Right lobe of liver (tissue), 6 donors: Measurements from ENCODE around the gene A2M. TPM values are rescaled to one million over a fixed set of nuclear protein-coding genes. Genes with fewer than 3 reads are reported as not detected.
A peak's percentile ranks its signal among the peaks of the same experiment; 100 is the strongest.

Source experiments
- ATAC-seq, 4 donors: fragments of 200-7000 bp; cut with Tn5 transposase; one replicate each; pipeline ENCODE4 v1.9.1; 2020; ENCODE audit warnings: mild to moderate bottlenecking in 4 of 4, moderate library complexity in 4 of 4
- DNase-seq, 3 donors: peaks; one replicate each; pipeline ENCODE4 v3.0.0-alpha.2; 2020
- H3K27ac ChIP-seq, 3 donors: fragments of 200-600 bp; one replicate each; pipeline ENCODE4 v1.8.0; 2022
- H3K27me3 ChIP-seq, 2 donors: fragments of 200-600 bp; one replicate each; pipeline ENCODE4 v1.8.0; 2022
- H3K36me3 ChIP-seq, 4 donors: fragments of 200-600 bp; sonication (generic) in 1 of 4; one replicate each; pipeline versions ENCODE4 v1.5.1 to v1.8.0; 2017 to 2022; ENCODE audit warnings: control low read depth in 1 of 4
- H3K4me1 ChIP-seq, 4 donors: fragments of 200-600 bp; sonication (generic) in 1 of 4; one replicate each; pipeline versions ENCODE4 v1.5.1 to v1.8.0; 2017 to 2022; ENCODE audit warnings: control low read depth in 1 of 4
- H3K4me3 ChIP-seq, 3 donors: fragments of 200-600 bp; one replicate each; pipeline ENCODE4 v1.8.0; 2022
- H3K9me3 ChIP-seq, 4 donors: fragments of 200-600 bp; sonication (generic) in 1 of 4; one replicate each; pipeline versions ENCODE4 v1.5.1 to v1.8.0; 2017 to 2022; ENCODE audit warnings: control low read depth in 1 of 4
- POLR2A ChIP-seq: fragments of 450-650 bp; IDR thresholded peaks from one replicate; pipeline ENCODE4 v1.6.1; 2017; ENCODE audit warnings: antibody characterized with exemption, mild to moderate bottlenecking
- WGBS: methylation state at CpG from one replicate; pipeline ENCODE4 v1.1.6; 2018; ENCODE audit warnings: low coverage, low lambda C conversion rate; ENCODE audit not compliant: insufficient coverage; ENCODE audit errors: missing lambda C conversion rate; 5-methylcytosine and 5-hydroxymethylcytosine counted together
- intact Hi-C, 2 donors: fragments of 100-400 bp; cut with DNase I; formaldehyde crosslinking; loops; one replicate each; pipeline versions ENCODE4 v1.11.2 to v1.14.1; 2022
- total RNA-seq, 6 experiments: library from RNA; depleted of rRNA in 2 of 6; stranded (reverse); fragments of >200 nt in 2 of 6; fragmentation: NEBNext Ultra II Directional in 3 of 6; extraction: Animal tissue kit (Norgen Biotek cat#: 25700) in 3 of 6; gene quantifications; one replicate each; pipeline versions ENCODE4 v1.1.0 to v1.2.4, GENCODE V29; 2016 to 2023
- TF ChIP-seq, protein P1 (sequence below), 4 donors: fragments of 200-600 bp in 3 of 4; fragments of 450-650 bp in 1 of 4; IDR thresholded peaks; one replicate each; pipeline versions ENCODE4 v1.5.1 to v1.8.0; 2016 to 2022; ENCODE audit warnings: antibody characterized with exemption in 4 of 4, mild to moderate bottlenecking in 2 of 4
- donor health status: DM: no; HTN: yes; CAD: no.
- donor health status: DM: no; HTN: no; CAD: no.
- donor health status: DM: no; HTN: no; CAD: no.
- donor health status: DM: no; HTN: yes; CAD: no.
- donor health status: DM: no; HTN: yes; CAD: no.

The A2M gene
- total RNA-seq, 6 experiments from 2014 or later = 978 to 3,352 (median 2,507) TPM

DNA sequence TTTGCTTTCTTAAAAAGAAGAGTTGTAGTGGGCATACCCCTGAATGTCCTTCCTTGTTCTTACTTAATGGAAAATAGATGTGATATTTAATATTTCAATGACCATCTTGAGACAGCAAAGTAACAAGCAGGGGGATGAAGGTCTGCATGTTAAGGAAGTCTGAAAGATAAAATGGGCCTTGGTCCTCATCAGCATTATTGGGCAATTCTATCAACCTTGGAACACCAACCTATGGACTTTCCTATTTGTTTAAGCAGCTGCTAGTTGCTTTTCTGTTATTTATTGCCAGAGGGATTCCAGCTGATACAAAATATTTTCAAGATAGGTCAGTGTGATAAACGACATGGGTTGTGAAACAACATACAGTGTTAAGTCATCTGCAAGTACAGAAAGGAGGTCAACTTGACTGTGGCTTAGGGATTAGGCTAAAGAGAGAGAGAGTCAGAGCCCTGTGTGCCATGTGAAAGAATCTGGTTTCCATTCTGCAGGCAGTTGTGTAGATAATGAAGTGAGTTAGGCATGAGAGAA lies 16.4 kb upstream of the A2M start:
- 7% methylated on average over 1 of the region's 1 CpG for WGBS
- H3K4me1 ChIP-seq = peaks cover 0 to 32% (median 11%) of the 10 kb centered on the region in 4 donors
- H3K4me3 ChIP-seq = no peak overlapping the region
- intact Hi-C loops = no loop called here
- peak; percentile 66 to 80 (median 74) for ATAC-seq
- H3K9me3 ChIP-seq = no peaks in the 10 kb centered on the region
- peak in 1 of 3 donors; percentile 48 for DNase-seq
- H3K36me3 ChIP-seq = no peaks in the 10 kb centered on the region
- peak overlapping the region; percentile 14 to 75 (median 67) for H3K27ac ChIP-seq
- no peaks in the 10 kb centered on the region for H3K27me3 ChIP-seq
- TF ChIP-seq, protein P1, sequence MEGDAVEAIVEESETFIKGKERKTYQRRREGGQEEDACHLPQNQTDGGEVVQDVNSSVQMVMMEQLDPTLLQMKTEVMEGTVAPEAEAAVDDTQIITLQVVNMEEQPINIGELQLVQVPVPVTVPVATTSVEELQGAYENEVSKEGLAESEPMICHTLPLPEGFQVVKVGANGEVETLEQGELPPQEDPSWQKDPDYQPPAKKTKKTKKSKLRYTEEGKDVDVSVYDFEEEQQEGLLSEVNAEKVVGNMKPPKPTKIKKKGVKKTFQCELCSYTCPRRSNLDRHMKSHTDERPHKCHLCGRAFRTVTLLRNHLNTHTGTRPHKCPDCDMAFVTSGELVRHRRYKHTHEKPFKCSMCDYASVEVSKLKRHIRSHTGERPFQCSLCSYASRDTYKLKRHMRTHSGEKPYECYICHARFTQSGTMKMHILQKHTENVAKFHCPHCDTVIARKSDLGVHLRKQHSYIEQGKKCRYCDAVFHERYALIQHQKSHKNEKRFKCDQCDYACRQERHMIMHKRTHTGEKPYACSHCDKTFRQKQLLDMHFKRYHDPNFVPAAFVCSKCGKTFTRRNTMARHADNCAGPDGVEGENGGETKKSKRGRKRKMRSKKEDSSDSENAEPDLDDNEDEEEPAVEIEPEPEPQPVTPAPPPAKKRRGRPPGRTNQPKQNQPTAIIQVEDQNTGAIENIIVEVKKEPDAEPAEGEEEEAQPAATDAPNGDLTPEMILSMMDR (IDR thresholded peaks at IDR 0.05) = no peak
- peak; percentile 29 for TF ChIP-seq POLR2A

DNA sequence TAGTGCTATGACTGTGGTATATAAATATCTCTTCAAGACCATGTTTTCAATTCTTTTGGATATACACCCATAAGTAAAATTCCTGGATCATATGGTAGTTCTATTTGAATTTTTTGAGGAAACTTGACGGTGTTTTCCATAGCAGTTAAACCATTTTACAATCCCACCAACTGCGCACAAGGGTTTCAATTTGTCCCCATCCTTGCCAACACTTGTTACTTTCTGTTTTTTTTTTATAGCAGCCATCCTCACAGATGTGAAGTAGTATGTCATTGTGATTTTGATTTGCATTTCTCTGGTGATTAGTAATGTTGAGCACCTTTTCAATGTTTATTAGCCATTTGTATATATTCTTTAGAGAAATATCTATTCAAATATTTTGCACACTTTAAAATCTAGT lies 14.5 kb upstream of the A2M start:
- intact Hi-C loops = no loop called here
- DNase-seq = no peak
- no peak for ATAC-seq
- Histone ChIP-seq H3K9me3 (no peaks in the 10 kb centered on the region), H3K36me3 (no peaks in the 10 kb centered on the region), H3K4me3 (no peak overlapping the region), H3K27me3 (no peaks in the 10 kb centered on the region), H3K27ac (no peak overlapping the region), H3K4me1 (peaks cover 0 to 32% (median 11%) of the 10 kb centered on the region in 4 donors)
- 66% methylated on average over 2 of the region's 2 CpGs for WGBS
- TF ChIP-seq, protein P1 (IDR thresholded peaks at IDR 0.05) = no peak
- no peak for TF ChIP-seq POLR2A

DNA sequence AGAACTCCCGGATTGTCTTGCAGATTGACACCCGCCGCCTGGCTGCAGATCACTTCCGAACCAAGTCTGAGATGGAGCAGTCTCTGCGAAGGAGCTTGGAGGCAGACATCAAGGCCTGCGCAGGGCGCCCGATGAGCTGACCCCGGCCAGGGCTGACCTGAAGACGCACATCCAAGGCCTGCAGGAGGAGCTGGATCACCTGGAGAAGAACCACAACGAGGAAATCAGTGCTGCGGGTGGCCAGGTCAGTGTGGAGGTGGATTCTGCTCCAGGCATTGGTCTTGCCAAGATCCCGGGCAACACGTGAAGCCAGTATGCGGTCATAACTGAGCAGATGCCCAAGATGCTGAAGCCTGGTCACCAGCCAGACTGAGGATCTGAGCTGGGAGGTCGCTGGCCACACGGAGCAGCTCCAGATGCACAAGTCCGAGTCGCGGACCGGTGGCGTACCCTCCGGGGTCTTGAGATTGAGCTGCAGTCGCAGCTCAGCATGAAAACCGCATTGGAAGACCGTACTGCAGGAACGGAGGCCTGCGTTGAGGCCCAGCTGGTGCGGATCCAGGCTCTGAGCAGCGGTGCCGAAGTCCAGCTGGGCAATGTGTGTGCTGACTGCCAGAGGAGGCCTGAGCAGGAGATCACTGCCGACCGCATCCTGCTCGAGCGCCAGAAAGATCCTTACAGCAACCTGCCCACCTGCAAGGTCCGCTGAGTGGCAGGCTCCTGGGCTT lies 12.4 kb upstream of the A2M start:
- H3K27me3 ChIP-seq = no peaks in the 10 kb centered on the region
- peak overlapping the region; percentile 18 to 45 (median 37) for H3K4me3 ChIP-seq
- TF ChIP-seq POLR2A = peak; percentile 75
- TF ChIP-seq, protein P1 (IDR thresholded peaks at IDR 0.05) = no peak
- 66% methylated on average over 5 of the region's 36 CpGs for WGBS
- ATAC-seq (peak; percentile 46 to 76 (median 62)), DNase-seq (peak; percentile 69 to 87 (median 70))
- intact Hi-C loops = no loop called here
- peak overlapping the region; percentile 14 to 60 (median 51) for H3K27ac ChIP-seq
- H3K4me1 ChIP-seq = peaks cover 0 to 32% (median 13%) of the 10 kb centered on the region in 4 donors
- no peaks in the 10 kb centered on the region for H3K36me3 ChIP-seq
- H3K9me3 ChIP-seq = no peaks in the 10 kb centered on the region

DNA sequence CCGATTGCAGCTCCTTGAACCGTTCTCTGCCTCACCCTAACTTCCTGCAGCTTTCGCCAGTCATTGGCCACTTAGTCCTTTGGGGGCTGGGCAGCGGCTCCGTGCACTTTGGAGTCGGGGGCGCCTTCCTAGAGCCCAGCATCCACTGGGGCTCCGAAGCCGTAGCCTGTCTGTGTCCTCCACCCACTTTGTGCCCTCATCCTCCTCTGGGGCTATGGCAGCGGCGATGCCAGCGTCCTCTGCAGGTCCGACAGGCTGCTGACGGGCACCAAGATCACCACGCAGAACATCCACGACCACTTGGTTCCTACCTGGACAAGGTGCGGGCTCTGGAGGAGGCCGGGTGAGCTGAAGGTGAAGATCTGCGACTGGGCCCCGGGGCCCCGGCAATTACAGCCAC lies 11.8 kb upstream of the A2M start:
- peak overlapping the region; percentile 14 to 60 (median 51) for H3K27ac ChIP-seq
- ATAC-seq = peak; percentile 2 to 45 (median 29)
- peak; percentile 41 to 80 (median 57) for DNase-seq

More for the DNA sequence above, 11.8 kb upstream of the A2M start:
- no peaks in the 10 kb centered on the region for H3K36me3 ChIP-seq
- no peaks in the 10 kb centered on the region for H3K9me3 ChIP-seq
- intact Hi-C loops = no loop called here
- no peaks in the 10 kb centered on the region for H3K27me3 ChIP-seq
- TF ChIP-seq, protein P1 (IDR thresholded peaks at IDR 0.05) = no peak
- TF ChIP-seq POLR2A = peak; percentile 21
- 69% methylated on average over 19 of the region's 21 CpGs for WGBS
- H3K4me3 ChIP-seq = peak overlapping the region; percentile 12 to 45 (median 37)
- peaks cover 0 to 26% (median 10%) of the 10 kb centered on the region in 4 donors for H3K4me1 ChIP-seq
